H1 (cell line): ENCODE results near the gene DLL3. TPM values are rescaled to one million over a fixed set of nuclear protein-coding genes. Genes with fewer than 3 reads are reported as not detected.

Experiments used
- CTCF ChIA-PET: fragments of 300-600 bp; sonication (Branson Sonifier 250); formaldehyde crosslinking; loops from one replicate; lab custom pipeline; 2021; ENCODE audit not compliant: partially characterized antibody; lab: Charles Lee
- POLR2A ChIA-PET: fragments of 300-600 bp; sonication (Branson Sonifier 250); formaldehyde crosslinking; loops from one replicate; lab custom pipeline; 2021; ENCODE audit warnings: inconsistent platforms; ENCODE audit not compliant: partially characterized antibody; lab: Charles Lee
- DNase-seq, 2 experiments: peaks; one replicate each; pipeline versions ENCODE4 v3.0.0 to v3.0.0-alpha.2; 2010 to 2022; ENCODE audit warnings: low spot score in 2 of 2, low read depth in 1 of 2, mixed read lengths in 1 of 2
- FAIRE-seq: peaks from 2 replicates; lab custom pipeline; 2011; peaks lifted over from hg19 to GRCh38; lab: Jason Lieb, UNC
- H2AFZ ChIP-seq: 2 replicates; pipeline ENCODE4 v1.8.1; 2012; ENCODE audit warnings: low read length, inconsistent platforms
- H2AK5ac ChIP-seq: 2 replicates; pipeline ENCODE4 v1.6.1; 2013; ENCODE audit warnings: low read depth, low read length
- H2BK120ac ChIP-seq: replicated peaks from 2 replicates; pipeline ENCODE3; 2013; ENCODE audit warnings: low read depth, low read length, inconsistent platforms
- H2BK12ac ChIP-seq: 2 replicates; pipeline ENCODE4 v1.6.1; 2013; ENCODE audit warnings: low read depth, low read length
- H2BK15ac ChIP-seq: 2 replicates; pipeline ENCODE4 v1.6.1; 2013; ENCODE audit warnings: low read length
- H2BK20ac ChIP-seq: 2 replicates; pipeline ENCODE4 v1.6.1; 2013; ENCODE audit warnings: low read length
- H2BK5ac ChIP-seq: 2 replicates; pipeline ENCODE4 v1.6.1; 2013; ENCODE audit warnings: low read depth, low read length
- H3K14ac ChIP-seq: 2 replicates; pipeline ENCODE4 v1.6.1; 2013; ENCODE audit warnings: inconsistent platforms; ENCODE audit not compliant: insufficient read length
- H3K18ac ChIP-seq: 2 replicates; pipeline ENCODE4 v1.6.1; 2013; ENCODE audit warnings: low read length; ENCODE audit errors: extremely low read depth
- H3K23ac ChIP-seq: 2 replicates; pipeline ENCODE4 v1.6.1; 2013; ENCODE audit warnings: inconsistent platforms; ENCODE audit not compliant: insufficient read length
- H3K23me2 ChIP-seq: 2 replicates; pipeline ENCODE4 v1.6.1; 2013; ENCODE audit warnings: low read depth, low read length
- H3K27ac ChIP-seq: 2 replicates; pipeline ENCODE4 v1.6.1; 2011; ENCODE audit warnings: low read depth, low read length, inconsistent platforms
- H3K27me3 ChIP-seq, 4 experiments: replicated peaks in 1 of 4; 1 replicate in 1 of 4; 2 replicates in 3 of 4; pipeline versions ENCODE4 v1.6.1 to v1.8.1; 2011 to 2013; ENCODE audit warnings: low read length in 3 of 4, mild to moderate bottlenecking in 3 of 4, inconsistent platforms in 2 of 4, mixed read lengths in 2 of 4, moderate library complexity in 1 of 4; ENCODE audit not compliant: control insufficient read depth in 3 of 4, insufficient read depth in 3 of 4; ENCODE audit errors: extremely low read depth in 1 of 4
- H3K36me3 ChIP-seq, 4 experiments: 2 replicates each; pipeline versions ENCODE4 v1.6.1 to v1.8.1; 2011 to 2013; ENCODE audit warnings: mild to moderate bottlenecking in 4 of 4, low read length in 3 of 4, moderate library complexity in 2 of 4, control low read depth in 1 of 4, inconsistent platforms in 1 of 4; ENCODE audit not compliant: insufficient read depth in 4 of 4, control insufficient read depth in 2 of 4
- H3K4ac ChIP-seq: replicated peaks from 2 replicates; pipeline ENCODE3; 2013; ENCODE audit warnings: low read length, low read depth, mixed read lengths, inconsistent platforms; ENCODE audit not compliant: insufficient read length
- H3K4me1 ChIP-seq, 4 experiments: replicated peaks in 1 of 4; 1 replicate in 1 of 4; 2 replicates in 3 of 4; pipeline versions ENCODE4 v1.6.1 to v1.8.1; 2011 to 2013; ENCODE audit warnings: low read length in 3 of 4, inconsistent platforms in 2 of 4, mixed read lengths in 1 of 4; ENCODE audit not compliant: insufficient read depth in 4 of 4, control insufficient read depth in 3 of 4
- H3K4me2 ChIP-seq, 2 experiments: 2 replicates each; pipeline versions ENCODE4 v1.6.1 to v1.8.1; 2011 to 2013; ENCODE audit warnings: low read depth in 2 of 2, low read length in 2 of 2, control low read depth in 1 of 2, inconsistent platforms in 1 of 2, mild to moderate bottlenecking in 1 of 2; ENCODE audit not compliant: insufficient read depth in 1 of 2
- H3K4me3 ChIP-seq, 4 experiments: fragments of 200-600, 300-600 bp in 1 of 4; sonication (generic), shearing (Covaris generic), sonication (Bioruptor Twin) in 1 of 4; 2 replicates each; pipeline versions ENCODE4 v1.5.1 to v1.8.1; 2011 to 2016; ENCODE audit warnings: low read length in 4 of 4, low read depth in 3 of 4, control low read depth in 2 of 4, inconsistent platforms in 2 of 4, mild to moderate bottlenecking in 2 of 4, mixed read lengths in 1 of 4, moderate library complexity in 1 of 4; ENCODE audit not compliant: insufficient read depth in 2 of 4; ENCODE audit errors: extremely low read depth in 1 of 4
- H3K56ac ChIP-seq: replicated peaks from 2 replicates; pipeline ENCODE3; 2013; ENCODE audit warnings: low read depth, mild to moderate bottlenecking, mixed read lengths, low read length, inconsistent platforms; ENCODE audit not compliant: insufficient read length
- H3K79me1 ChIP-seq: 2 replicates; pipeline ENCODE4 v1.6.1; 2013; ENCODE audit warnings: low read depth, low read length, control low read depth
- H3K79me2 ChIP-seq, 2 experiments: 2 replicates each; pipeline versions ENCODE4 v1.6.1 to v1.8.1; 2012 to 2013; ENCODE audit warnings: low read length in 2 of 2, mild to moderate bottlenecking in 2 of 2, inconsistent platforms in 1 of 2; ENCODE audit not compliant: insufficient read depth in 2 of 2, control insufficient read depth in 1 of 2
- H3K9ac ChIP-seq, 4 experiments: replicated peaks in 1 of 4; 1 replicate in 1 of 4; 2 replicates in 3 of 4; pipeline versions ENCODE4 v1.6.1 to v1.8.1; 2011 to 2013; ENCODE audit warnings: low read depth in 3 of 4, low read length in 3 of 4, control low read depth in 2 of 4, mild to moderate bottlenecking in 2 of 4, moderate library complexity in 2 of 4, inconsistent platforms in 1 of 4; ENCODE audit errors: extremely low read depth in 1 of 4
- H3K9me3 ChIP-seq, 2 experiments: 2 replicates each; pipeline versions ENCODE4 v1.6.1 to v1.8.1; 2012 to 2013; ENCODE audit warnings: mild to moderate bottlenecking in 2 of 2, moderate library complexity in 2 of 2, control low read depth in 1 of 2, inconsistent platforms in 1 of 2, low read depth in 1 of 2, low read length in 1 of 2, mixed read lengths in 1 of 2; ENCODE audit not compliant: insufficient read depth in 2 of 2
- H4K20me1 ChIP-seq, 2 experiments: replicated peaks in 1 of 2; 2 replicates each; pipeline versions ENCODE3 to v1.8.1; 2011 to 2013; ENCODE audit warnings: inconsistent platforms in 2 of 2, low read length in 2 of 2, mild to moderate bottlenecking in 1 of 2; ENCODE audit not compliant: insufficient read depth in 2 of 2, control insufficient read depth in 1 of 2
- H4K5ac ChIP-seq: 2 replicates; pipeline ENCODE4 v1.6.1; 2013; ENCODE audit warnings: low read length, low read depth, mixed read lengths, inconsistent platforms; ENCODE audit not compliant: insufficient read length
- H4K8ac ChIP-seq: 2 replicates; pipeline ENCODE4 v1.8.0; 2013; ENCODE audit warnings: mild to moderate bottlenecking, moderate library complexity, low read length, inconsistent platforms; ENCODE audit not compliant: insufficient read depth; ENCODE audit errors: extremely low read depth
- H4K91ac ChIP-seq: replicated peaks from 2 replicates; pipeline ENCODE3; 2013; ENCODE audit warnings: low read length, mixed read lengths, inconsistent platforms; ENCODE audit not compliant: insufficient read length
- ATF2 ChIP-seq: IDR thresholded peaks from 2 replicates; pipeline ENCODE4 v1.6.1; 2012; ENCODE audit warnings: low read length, inconsistent platforms
- CHD1 ChIP-seq: IDR thresholded peaks from 2 replicates; pipeline ENCODE4 v1.6.1; 2012; ENCODE audit warnings: low read depth, low read length, improper control_type of control experiment
- KDM1A ChIP-seq: fragments of 200-600, 300-600 bp; sonication (generic); IDR thresholded peaks from 2 replicates; pipeline ENCODE4 v1.7.1; 2016; ENCODE audit warnings: mild to moderate bottlenecking, low read length, borderline replicate concordance
- NRF1 ChIP-seq: IDR thresholded peaks from 2 replicates; pipeline ENCODE4 v1.6.1; 2011; ENCODE audit warnings: mild to moderate bottlenecking, low read depth, low read length, improper control_type of control experiment
- SP2 ChIP-seq: IDR thresholded peaks from 2 replicates; pipeline ENCODE4 v1.6.1; 2012; ENCODE audit warnings: mild to moderate bottlenecking, low read length, inconsistent platforms
- WGBS, 2 experiments: shearing (Covaris generic) in 1 of 2; methylation state at CpG; one replicate each; pipeline versions ENCODE4 v1.1.6 to v1.1.7; 2013 to 2015; ENCODE audit warnings: low lambda C conversion rate in 2 of 2, mixed read lengths in 2 of 2, inconsistent platforms in 1 of 2, low coverage in 1 of 2, missing lambda C conversion rate in 1 of 2; ENCODE audit not compliant: insufficient replicate concordance in 2 of 2, insufficient coverage in 1 of 2, insufficient read length in 1 of 2; ENCODE audit errors: extremely low coverage in 1 of 2, missing lambda C conversion rate in 1 of 2; 5-methylcytosine and 5-hydroxymethylcytosine counted together
- polyA plus RNA-seq, 7 experiments: library from polyadenylated mRNA; depleted of rRNA in 3 of 7; stranded (reverse) in 5 of 7; unstranded in 2 of 7; fragments of >200 nt in 5 of 7; fragments of 200-250 nt in 2 of 7; gene quantifications; 1 replicate in 5 of 7; 2 replicates in 1 of 7; 4 replicates in 1 of 7; pipeline versions ENCODE4 v1.2.1 to v1.2.3, GENCODE V29; 2011 to 2013; ENCODE audit warnings: missing spikeins in 2 of 7, mixed read lengths in 2 of 7
- total RNA-seq: library from RNA; stranded (reverse); fragmentation: NEBNext Ultra II Directional; extraction: Animal tissue kit (Norgen Biotek cat#: 25700); gene quantifications from 2 replicates; pipeline ENCODE4 v1.2.1, GENCODE V29; 2021
- TF ChIP-seq, protein P1 (sequence below): IDR thresholded peaks from 2 replicates; pipeline ENCODE4 v1.6.1; 2011; ENCODE audit warnings: low read depth, mild to moderate bottlenecking, low read length; ENCODE audit not compliant: insufficient read depth

Gene DLL3
- total and polyA plus RNA-seq, 2 of the 8 experiments (the other 6 are each of a cell fraction or from before 2014, with no cell fraction given) = 12.2 to 13.8 TPM

DNA sequence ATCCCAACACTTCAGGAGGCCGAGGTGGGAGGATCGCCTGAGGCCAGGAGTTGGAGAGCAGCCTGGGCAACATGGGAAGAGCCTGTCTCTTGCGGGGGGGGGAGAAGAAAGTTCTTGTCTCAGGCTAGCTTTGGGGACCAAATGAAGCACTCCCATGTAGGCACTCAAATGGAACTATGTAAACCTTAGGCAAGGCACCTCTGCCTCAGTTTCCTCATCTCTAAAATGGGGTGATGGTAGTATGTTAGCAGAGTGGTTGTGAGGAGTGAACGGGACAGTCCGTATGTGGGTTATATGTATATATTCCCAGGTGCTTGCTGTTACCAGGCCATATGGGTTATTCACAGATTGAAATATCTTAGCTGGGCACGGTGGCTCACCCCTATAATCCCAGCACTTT, 6.5 kb upstream of the DLL3 start:
- Histone ChIP-seq H3K4me3 (no peak overlapping the region), H3K36me3 (peaks cover 7 to 37% (median 25%) of the 10 kb centered on the region in 4 experiments; a peak in 6 of 8 replicates), H3K4ac (no peak overlapping the region), H2BK20ac (no peak overlapping the region), H2BK120ac (no peak overlapping the region), H4K8ac (no peak overlapping the region), H3K79me2 (no peaks in the 10 kb centered on the region), H3K27ac (no peak overlapping the region), H2BK15ac (no peak overlapping the region), H3K23ac (no peak overlapping the region), H3K56ac (no peak overlapping the region), H3K18ac (no peak overlapping the region), H3K14ac (no peak overlapping the region), H2BK12ac (no peak overlapping the region), H3K27me3 (no peaks in the 10 kb centered on the region), H2BK5ac (no peak overlapping the region), H3K23me2 (no peaks in the 10 kb centered on the region), H3K4me1 (peaks cover 0 to 2% (median 0%) of the 10 kb centered on the region in 4 experiments; a peak in 2 of 7 replicates), H2AFZ (no peak overlapping the region), H3K4me2 (no peak overlapping the region), H3K9ac (no peak overlapping the region), H4K20me1 (peaks cover 0 to 2% of the 10 kb centered on the region in 2 experiments), H3K79me1 (no peaks in the 10 kb centered on the region), H4K5ac (no peak overlapping the region), H2AK5ac (no peak overlapping the region), H4K91ac (no peak overlapping the region), H3K9me3 (no peaks in the 10 kb centered on the region)
- no peak for DNase-seq
- 93% methylated on average over 6 of the region's 6 CpGs; no CpG with 5 or more reads in 1 of the 2 experiments for WGBS, 2 experiments
- ChIA-PET CTCF (interaction anchor here (0.8 to 1.4 kb wide), 3 partner anchors 9 to 41 kb away, joined by 3 to 5 read pairs (median 3); partner anchors contain the start of gene EID2B), POLR2A (interaction anchor here (0.6 to 11.1 kb wide), 13 partner anchors 8 to 129 kb away, joined by 3 to 96 read pairs (median 3); partner anchors contain the start of genes EID2B, SELENOV and TIMM50)
- FAIRE-seq = no peak
- TF ChIP-seq NRF1 (no peak), ATF2 (no peak), SP2 (no peak), CHD1 (no peak), KDM1A (no peak)
- TF ChIP-seq, protein P1, sequence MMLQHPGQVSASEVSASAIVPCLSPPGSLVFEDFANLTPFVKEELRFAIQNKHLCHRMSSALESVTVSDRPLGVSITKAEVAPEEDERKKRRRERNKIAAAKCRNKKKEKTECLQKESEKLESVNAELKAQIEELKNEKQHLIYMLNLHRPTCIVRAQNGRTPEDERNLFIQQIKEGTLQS = no peak
